LNCaP clone FGC (cell line): ENCODE results near the gene SELENBP1.
"Not testable (repeated sequence)": the region's sequence is repeated elsewhere in the genome, so short reads cannot be mapped to it uniquely, and the experiment has no call there.

Experiments
- DNase-seq: peaks from one replicate; pipeline ENCODE4 v3.0.0-alpha.2; 2011; ENCODE audit warnings: low read depth
- H3K4me3 ChIP-seq: 2 replicates; pipeline ENCODE4 v1.5.1; 2011; ENCODE audit warnings: mild to moderate bottlenecking, low read depth, low read length, control low read depth
- CTCF ChIP-seq: IDR thresholded peaks from 2 replicates; pipeline ENCODE4 v1.5.1; 2012; ENCODE audit warnings: mild to moderate bottlenecking; ENCODE audit not compliant: control insufficient read depth, insufficient read depth; ENCODE audit errors: extremely low read depth

Gene SELENBP1

GRCh38 chr1:151356696-151357095, 15.8 kb downstream of the SELENBP1 start:
- H3K4me3 ChIP-seq, result no peak overlapping the region
- no peak for DNase-seq
- no peak for TF ChIP-seq CTCF

DNA sequence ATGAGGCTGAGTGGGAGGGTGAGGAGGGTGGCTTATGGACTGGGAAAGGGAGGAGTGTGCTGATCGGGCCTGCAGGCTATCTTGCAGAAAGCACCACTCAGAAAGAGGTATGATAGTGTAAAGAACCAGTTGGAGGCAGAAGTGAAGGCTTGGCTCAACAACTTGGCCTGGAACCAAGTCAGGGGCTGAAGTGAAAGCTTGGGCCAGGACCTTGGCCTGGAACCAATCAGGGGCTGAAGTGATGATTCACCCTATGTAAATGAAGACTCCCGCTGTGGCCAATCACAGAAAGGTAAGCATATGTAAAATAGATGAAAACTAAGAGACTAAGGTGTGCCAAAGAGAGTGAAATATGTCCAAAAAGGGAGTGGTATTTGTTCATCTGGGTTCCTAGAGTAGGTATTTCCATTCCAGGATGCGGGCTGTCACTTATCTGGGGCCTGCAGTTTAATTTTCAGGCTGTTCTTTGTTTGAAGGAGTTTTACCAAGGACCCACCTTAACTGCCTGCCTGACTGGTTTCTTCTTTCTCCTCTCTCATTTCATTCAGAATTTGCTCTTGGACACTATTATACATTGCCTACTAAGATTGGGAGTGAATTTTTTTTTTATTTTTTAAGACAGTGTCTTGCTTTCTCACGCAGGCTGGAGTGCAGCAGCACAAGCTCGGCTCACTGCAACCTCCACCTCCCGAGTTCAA, 20.3 kb downstream of the SELENBP1 start:
- DNase-seq, result no peak
- H3K4me3 ChIP-seq, result no peak overlapping the region
- TF ChIP-seq CTCF, result no peak

DNA sequence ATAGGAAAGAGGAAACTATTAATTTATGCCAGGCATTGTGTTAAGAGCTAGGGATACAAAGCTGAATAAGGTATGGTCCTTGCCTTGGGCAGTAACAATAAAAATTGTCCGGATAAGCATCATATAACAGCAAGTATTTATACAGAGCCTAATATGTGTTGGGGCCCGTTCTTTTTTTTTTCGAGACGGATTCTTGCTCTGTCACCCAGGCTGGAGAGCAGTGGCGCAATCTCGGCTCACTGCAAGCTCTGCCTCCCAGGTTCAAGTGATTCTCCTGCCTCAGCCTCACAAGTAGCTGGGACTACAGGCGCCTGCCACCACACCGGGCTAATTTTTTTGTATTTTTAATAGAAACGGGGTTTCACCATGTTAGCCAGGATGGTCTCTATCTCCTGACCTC, 22.2 kb downstream of the SELENBP1 start:
- not testable (repeated sequence) for H3K4me3 ChIP-seq, DNase-seq

DNA sequence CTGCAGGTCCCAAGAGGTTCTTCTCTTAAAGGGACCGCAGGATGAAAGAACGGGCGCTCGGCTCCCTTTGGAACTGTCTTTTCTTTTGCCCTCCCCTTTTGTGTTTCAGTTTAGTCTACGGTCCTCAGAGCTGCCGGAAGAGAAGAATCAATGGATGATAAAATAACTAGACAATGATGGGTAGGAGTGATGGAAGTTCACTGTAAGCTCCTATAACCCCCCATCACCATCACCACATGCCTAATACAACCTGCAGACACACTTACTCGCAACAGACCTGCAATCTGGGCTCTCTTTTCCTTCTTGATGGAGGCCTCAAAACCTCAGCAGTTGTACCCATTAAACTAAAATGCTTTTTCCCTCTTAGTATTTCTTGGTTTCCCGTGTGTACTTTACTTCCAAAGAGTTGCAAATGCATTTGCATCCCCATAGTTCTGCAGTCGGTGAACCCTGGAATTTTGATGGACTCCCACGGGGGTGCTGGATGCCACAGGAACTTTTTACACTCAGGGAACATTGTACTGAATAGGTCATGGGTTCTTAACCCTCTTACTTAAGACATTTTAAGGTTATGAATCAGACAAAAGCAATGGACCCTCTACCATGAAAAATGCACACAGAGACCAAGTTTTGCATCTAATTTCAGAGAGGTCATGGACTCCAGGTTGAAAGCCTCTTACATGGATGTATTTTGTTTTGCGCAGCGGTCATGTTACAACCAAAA, 24.8 kb downstream of the SELENBP1 start:
- no peak for TF ChIP-seq CTCF
- DNase-seq, result no peak
- peak overlapping the region; percentile 81; the same call in 1 of the 2 replicates for H3K4me3 ChIP-seq

DNA sequence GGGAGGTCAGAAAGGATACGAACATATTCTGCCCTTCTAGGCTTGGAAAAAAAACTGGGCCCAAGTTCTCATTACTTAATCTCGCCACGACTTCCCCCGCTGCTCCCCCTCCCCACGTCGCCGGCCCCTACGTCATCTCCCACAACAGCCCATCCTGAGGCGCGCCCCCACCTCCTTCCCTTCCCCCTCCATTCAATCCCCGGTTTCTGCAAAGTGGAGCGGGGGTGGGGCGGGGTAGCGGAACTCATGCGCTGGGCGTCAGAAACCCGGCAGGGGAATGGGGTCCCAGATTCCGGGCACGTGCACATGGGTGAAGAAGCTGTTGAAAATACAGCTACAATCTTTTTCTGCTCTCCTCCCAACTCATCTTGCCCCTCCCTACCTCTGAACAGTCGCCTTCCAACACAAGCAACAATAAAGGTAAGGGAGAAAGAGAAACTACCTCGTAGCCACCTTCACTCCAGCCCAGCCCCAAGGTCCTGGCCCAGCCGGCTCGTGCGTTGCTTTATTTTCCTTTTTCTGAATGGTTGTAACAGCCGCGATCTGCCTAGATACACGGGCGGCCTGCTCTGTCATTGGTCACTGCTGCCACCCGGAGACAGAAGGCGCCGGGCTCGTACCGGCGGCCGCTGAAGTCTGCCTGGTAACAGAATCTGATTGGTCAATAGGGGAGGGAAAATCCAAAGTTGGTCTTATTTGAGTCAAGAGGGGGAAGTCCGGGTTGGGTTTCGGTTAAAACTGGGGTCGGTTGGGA, 25.6 kb downstream of the SELENBP1 start, which contains the start of gene RFX5:
Gene RFX5 (minus strand): TSS at position 484 of the 754 bp plus-strand sequence. CDS start 932 bp downstream, outside the sequence.
- TF ChIP-seq CTCF, result no peak
- H3K4me3 ChIP-seq, result peak within 1 kb of the TSS; percentile 81
- DNase-seq, result peak; percentile 87

GRCh38 chr1:151346082-151346768, 26.3 kb downstream of the SELENBP1 start:
- no peak for TF ChIP-seq CTCF
- peak overlapping the region; percentile 81 for H3K4me3 ChIP-seq
- DNase-seq, result no peak
